Inferior parietal cortex (tissue), 1 donor: Measurements from ENCODE around the gene NUDC.
"Not testable (repeated sequence)": the region's sequence is repeated elsewhere in the genome, so short reads cannot be mapped to it uniquely, and the experiment has no call there.

Experiments
- DNase-seq: peaks from one replicate; pipeline ENCODE4 v3.0.0-alpha.2; 2016; ENCODE audit errors: extremely low spot score

The NUDC gene

GRCh38 chr1:26989403-26990109 is 68.0 kb downstream of the NUDC start:
- not testable (repeated sequence) for DNase-seq

GRCh38 chr1:26991310-26992116 is 70.0 kb downstream of the NUDC start:
- no peak for DNase-seq

- DNase-seq = peak; percentile 73
These were observed 71.9 kb downstream of the NUDC start, which contains the start of gene TRNP1 for GRCh38 chr1:26993237-26994019. Gene TRNP1, plus strand, starts transcription at chr1:26993692. Its CDS starts 95 bp downstream, at chr1:26993787.

GRCh38 chr1:26994020-26994786 is 72.7 kb downstream of the NUDC start:
- no peak for DNase-seq

- no peak for DNase-seq
These were observed 73.4 kb downstream of the NUDC start for GRCh38 chr1:26994787-26995517.

- no peak for DNase-seq
These were observed 74.5 kb downstream of the NUDC start for GRCh38 chr1:26996024-26996423.
